ENCODE data around the gene FIBP.
"Not testable (repeated sequence)": the region's sequence is repeated elsewhere in the genome, so short reads cannot be mapped to it uniquely, and the experiment has no call there.

FIBP gene

DNA sequence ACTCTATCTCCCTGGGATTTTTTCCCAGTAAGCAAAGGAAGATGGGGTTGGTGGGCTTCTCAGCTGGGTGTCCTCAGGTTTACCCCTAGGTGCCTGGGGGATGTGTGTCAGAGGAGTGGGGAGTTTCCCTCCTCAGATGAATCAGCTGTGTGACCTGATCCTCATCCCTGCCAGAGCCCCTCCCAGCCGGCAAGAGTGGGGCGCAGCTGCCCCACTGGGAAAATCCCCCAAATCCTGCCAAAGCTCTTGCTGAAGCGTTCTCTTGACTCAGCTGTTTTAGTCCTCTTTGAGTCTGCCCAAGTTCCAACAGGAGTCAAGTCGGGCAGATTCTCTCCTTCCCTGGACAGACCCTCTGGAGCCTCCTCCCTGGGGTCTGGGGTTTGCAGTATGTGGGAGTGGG lies 24.6 kb upstream of the FIBP start:
- DNase-seq = no peak

GRCh38 chr11:65911682-65912568 lies 23.7 kb upstream of the FIBP start:
- DNase-seq = no peak

GRCh38 chr11:65907878-65908277 lies 19.6 kb upstream of the FIBP start:
- DNase-seq = no peak

DNA sequence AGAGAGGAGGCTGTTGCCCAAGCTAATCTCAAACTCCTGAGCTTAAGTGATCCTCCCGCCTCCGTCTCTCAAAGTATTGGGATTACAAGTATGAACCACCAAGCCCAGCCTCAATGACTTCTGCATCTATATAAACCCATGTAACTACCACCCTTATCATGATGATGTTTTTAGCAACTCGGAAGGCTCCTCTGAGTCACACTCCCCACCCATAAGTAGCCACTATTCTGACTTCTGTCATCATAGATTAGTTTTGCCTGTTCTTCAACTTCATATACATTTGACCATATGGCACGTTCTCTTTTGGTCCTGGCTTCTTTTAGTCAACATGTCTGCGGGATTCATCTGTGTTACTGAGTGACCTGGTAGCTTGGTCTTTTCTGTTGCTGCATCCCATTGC lies 18.3 kb upstream of the FIBP start:
- no peak for DNase-seq

DNA sequence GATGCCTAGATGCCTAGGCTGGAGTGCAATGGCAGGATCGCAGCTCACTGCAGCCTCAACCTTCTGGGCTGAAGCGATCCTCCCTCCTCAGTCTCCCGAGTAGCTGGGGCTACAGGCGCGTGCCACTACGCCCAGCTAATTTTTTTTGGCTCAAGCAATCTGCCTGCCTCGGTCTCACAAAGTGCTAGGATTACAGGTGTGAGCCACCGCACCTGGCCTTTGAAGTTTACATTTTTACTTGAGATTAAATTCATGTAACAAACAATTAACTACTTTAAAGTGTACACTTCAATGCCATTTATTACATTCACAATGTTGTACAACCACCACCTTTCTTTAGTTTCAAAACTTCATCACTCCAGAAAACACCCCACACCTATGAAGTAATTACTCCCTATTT lies 15.4 kb upstream of the FIBP start:
- no peak for DNase-seq

DNA sequence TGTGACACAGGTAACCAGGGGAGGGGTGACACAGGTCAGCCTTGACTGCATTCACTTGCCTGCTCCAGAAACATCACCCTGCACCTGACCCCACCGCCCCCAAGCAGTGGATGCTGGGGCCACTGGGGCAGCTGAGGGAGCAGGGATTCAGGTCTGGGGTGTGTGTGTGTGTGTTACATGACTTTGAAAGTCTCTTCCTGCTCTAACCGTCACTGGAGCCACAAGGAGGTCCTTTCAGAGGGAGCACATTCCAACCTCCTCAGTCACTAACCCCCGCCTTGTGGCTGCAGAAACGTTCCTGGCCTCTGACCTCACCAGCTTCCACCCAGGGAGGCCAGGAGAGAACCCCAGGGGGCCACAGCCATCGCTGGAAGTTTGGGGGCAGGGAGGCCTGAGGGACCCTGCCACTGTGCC lies 14.8 kb upstream of the FIBP start:
- no peak for DNase-seq

- DNase-seq = no peak
Measured at GRCh38 chr11:65900899-65901180, 12.6 kb upstream of the FIBP start.

- DNase-seq = peak; percentile 91
Measured at GRCh38 chr11:65900125-65900898, 12.0 kb upstream of the FIBP start, which contains the start of gene FOSL1. Gene FOSL1, minus strand, starts transcription at chr11:65900388. Its CDS starts 49 bp downstream, at chr11:65900339.

GRCh38 chr11:65899356-65900124 lies 11.3 kb upstream of the FIBP start:
- DNase-seq = peak; percentile 55

DNA sequence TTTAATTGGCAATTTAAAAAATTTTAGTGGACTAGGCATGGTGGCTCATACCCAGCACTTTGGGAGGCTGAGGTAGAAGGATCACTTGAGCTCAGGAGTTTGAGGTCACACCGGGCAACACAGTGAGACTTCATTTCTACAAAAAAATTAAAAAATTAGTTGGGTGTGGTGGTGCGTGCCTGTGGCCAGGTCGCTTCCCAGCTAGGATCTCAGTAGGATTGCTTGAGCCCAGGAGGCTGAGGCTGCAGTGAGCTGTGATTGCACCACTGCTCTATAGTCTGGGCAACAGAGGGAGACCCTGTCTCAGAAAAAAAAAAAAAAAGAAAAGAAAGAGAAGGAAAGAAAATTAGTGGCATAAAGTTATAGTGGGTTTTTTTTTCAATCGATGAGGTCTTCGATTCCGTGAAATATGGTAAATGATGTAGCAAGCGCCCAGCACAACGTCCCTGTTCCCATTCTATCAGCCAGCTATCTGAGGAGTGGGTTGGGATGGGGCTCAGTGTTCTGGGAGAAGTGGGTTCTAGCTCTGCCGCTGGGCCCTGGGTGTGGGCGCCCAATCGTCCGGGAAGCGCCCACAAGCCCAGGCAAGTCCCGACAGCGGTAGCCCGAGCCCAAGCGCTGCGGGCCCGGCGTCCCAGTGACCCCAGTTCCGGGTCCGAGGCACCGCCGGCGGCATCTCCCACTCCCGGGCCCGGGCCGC lies 10.5 kb upstream of the FIBP start:
- no peak for DNase-seq

DNA sequence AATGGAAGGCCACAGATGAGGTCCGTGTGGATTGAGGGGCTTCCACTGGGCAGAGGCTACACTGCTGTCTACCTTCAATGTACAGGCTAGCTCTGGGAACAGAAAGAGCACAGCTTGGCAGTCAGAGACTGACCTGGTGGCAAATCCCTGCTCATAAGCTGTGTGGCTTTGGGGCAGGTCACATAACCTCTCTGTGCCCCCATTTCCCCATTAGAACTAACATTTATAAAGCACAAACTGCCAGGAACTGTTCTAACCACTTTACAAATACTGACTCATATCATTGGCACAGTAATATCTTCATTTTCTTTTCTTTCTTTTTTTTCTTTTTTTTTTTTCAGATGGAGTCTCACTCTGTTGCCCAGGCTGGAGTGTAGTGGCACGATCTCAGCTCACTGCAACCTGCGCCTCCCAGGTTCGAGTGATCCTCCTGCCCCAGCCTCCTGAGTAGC lies 8.8 kb upstream of the FIBP start:
- DNase-seq = no peak

DNA sequence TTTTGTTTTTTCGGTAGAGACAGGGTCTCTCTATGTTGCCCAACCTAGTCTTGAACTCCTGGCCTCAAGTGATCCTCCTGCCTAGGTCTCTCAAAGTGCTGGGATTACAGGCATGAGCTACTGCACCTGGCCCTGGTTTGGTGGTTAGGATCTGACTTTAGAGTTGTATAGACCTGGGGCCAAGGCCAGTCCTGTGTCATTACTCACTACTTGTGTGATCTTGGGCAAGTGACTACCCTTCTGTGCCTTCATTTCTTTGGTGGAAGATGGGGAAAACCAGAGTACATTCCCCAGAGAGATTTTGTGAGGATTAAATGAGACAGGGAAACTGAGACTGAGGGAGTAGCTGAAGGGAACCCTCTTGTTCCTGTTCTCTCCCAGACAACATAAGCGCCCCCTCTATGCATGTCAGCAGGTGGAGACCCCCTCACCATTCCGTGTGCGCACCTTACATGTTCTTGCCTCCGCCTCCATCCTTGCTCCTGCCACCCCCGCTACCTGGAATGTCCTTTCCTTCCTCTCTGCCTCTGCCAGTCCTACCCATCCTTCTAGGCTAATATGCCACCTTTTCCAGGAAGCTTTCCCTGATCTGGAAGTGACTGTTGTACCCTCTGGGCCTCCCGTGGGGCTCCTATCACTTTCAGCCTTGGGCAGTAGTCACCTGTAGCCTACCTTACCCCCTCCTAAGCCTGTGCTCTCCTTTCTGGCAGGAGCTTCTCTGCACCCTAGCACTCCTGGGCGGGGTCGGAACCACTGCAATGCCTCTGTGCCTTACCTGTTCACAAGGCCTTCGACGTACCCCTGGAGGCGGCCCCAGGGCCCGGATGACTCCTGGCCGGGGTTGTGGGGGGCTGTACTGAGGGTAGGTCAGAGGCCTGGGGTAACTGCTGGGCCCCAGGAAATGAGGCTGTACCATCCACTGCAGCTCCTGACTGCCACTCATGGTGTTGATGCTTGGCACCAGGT lies 8.0 kb upstream of the FIBP start:
- no peak for DNase-seq

DNA sequence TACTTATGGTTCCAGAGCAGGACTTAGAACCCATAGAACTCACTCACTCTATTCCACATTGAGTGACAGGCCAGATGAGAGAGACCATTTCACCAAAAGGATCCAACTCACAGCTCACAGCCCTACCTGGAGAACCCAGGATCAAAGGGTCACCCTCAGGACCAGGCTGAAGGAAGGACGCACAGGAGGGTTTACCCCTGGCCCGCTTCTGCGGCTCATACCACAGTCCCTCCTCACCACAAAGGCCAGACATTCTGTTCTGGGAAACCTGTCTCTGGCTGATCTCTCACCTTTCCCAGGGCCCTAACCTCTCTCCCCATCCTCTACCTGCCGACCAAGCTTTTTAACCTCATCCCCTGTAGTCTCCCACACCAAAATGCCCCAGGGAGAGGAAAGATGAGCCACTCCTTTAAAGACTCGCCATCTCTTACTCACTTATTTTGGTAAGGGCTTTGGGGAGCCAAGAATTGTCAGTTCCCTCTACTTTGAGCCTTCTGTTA lies 7.3 kb upstream of the FIBP start:
- DNase-seq = no peak

DNA sequence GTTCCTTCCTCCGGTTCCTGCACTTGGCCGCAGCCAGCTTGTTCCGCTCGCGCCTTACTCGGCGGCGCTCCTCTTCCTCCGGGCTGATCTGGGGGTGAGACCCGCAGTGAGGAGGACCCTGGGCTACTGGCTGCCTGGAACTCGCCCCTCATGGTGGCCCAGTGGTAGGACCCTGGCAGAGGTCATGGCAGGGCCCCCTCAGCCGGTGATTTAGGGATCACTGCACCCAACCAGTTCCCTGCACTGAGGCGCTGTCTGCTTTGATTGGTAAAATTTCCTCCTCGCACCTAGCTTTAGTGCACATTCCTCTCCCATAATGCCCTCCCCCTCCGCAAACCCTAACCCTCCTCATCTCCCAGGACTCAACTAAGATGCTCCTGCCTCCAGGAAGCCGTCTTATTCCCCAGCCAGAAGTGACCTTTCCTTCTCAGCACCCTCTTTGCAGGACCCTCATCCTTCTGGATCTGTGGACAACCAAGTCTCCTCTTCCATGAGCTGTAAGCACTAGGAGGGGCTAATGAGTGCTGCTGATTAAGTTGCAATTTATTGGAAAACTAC lies 5.8 kb upstream of the FIBP start:
- DNase-seq = no peak

GRCh38 chr11:65892661-65893317 lies 4.5 kb upstream of the FIBP start:
- no peak for DNase-seq

DNA sequence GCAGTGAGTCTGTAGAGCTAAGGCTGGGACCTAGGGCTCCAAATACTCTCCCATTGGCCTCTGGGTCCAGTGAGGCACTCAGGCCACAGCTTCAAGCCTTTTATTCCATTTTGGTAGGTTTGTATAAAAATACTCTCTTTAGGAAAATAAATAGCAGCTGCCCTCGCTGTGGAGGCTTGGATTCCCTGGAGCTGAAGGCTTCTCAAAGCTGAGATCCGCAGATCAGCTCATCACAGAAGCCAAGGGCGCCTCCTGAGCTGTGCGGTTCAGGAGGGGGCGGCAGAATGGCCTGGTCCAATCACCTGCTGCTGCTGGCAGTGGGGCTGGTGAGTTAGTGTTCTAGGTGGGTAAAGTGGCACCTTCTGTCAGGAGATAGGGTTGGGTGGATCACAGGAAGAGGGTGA lies 3.9 kb upstream of the FIBP start:
- DNase-seq = not testable (repeated sequence)

DNA sequence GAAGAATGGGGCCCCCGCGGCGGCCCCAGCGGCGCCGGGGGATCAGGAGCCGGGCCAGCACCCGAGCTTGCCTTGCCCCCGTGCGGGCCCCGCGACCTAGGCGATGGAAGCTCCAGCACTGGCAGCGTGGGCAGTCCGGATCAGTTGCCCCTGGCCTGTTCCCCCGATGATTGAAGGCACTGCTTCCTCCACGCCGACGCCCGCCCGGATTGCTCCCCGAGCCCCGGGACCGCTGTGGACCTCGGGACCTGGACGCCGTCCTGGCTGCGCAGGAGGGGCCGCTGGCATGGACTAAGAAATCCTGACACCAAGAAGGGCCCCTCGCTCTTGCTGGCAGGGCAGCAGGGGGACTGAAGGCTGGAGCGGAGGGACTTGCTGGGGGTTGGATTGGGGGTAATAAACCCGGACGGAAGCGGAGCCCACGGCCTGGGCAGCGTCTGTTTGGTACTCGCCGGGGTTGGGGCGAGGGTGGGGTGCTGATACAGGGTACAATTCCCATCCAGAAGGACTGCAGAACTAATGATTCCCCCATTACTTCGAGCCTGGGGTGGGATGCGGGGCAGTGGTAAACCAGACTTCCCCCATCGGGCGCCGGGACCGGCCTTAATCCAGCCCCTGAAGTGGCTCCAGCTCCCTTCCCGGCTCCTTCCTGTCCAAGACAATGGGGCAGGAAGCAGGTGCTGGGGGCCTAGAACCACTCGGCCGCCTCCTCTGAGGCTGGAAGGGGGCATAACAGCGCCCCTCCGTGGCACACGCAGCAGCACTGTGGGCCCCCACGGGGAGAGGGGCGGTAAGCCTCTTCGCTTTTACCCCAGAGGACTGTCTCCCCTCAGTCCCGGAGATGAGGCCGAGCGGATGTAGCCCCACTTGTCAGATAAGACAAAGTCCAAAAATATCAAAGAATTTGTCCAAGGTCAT lies 3.2 kb upstream of the FIBP start:
- DNase-seq = no peak

DNA sequence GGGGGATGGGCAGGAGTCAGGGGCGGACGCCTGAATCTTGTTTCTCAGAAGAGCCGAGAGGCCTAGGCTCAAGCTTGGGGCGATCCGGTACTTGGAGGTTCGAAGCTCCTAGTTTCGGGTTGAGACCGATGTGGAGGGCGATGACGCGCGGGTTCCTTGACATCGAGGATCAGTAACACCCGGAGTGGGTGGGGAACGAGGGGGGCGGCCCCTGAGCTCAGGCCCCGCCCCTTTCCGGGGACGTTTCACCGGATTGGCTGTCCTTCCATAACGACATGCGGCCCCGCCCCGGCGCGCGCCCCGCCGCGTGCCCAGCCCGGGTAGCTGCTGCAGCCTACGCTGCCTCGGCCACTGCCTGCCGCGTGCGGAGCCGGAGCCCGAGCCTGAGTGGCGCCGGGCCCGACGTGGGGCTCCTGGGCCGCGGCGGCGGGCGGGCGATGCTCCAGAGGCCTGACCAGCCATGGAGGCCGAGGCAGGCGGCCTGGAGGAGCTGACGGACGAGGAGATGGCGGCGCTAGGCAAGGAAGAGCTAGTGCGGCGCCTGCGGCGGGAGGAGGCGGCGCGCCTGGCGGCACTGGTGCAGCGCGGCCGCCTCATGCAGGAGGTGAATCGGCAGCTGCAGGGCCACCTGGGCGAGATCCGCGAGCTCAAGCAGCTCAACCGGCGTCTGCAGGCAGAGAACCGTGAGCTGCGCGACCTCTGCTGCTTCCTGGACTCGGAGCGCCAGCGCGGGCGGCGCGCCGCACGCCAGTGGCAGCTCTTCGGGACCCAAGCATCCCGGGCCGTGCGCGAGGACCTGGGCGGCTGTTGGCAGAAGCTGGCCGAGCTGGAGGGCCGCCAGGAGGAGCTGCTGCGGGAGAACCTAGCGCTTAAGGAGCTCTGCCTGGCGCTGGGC lies 2.3 kb upstream of the FIBP start, which contains the start of gene CCDC85B:
TSS of gene CCDC85B (plus strand) at position 350 of the 895 bp plus-strand sequence. CDS start at position 461, 111 bp downstream.
- peak; percentile 99 for DNase-seq
